Measurements from ENCODE around the gene ATG3. TPM values are rescaled to one million over a fixed set of nuclear protein-coding genes. Genes with fewer than 3 reads are reported as not detected.

Gene ATG3
- polyA plus RNA-seq, 6 donors from 2014 or later = 64.0 to 104 (median 93.6) TPM

GRCh38 chr3:112489674-112490479 is 71.9 kb downstream of the ATG3 start:
- H3K4me1 Mint-ChIP-seq = peaks cover 52 to 93% (median 74%) of the 10 kb centered on the region in 3 donors
- H3K27ac Mint-ChIP-seq = peak overlapping the region; percentile 91 to 98 (median 94)
- peak overlapping the region; percentile 84 to 99 (median 92) for H3K4me3 Mint-ChIP-seq
- ATAC-seq (ENCODE audit: low read depth in 2 of 2) = peak; percentile 43 to 59
- H3K36me3 Mint-ChIP-seq = peaks cover 49 to 52% of the 10 kb centered on the region in 2 donors
- DNase-seq = no peak
- H3K9me3 Mint-ChIP-seq = peaks cover 0 to 7% (median 0%) of the 10 kb centered on the region in 7 donors
- no peaks in the 10 kb centered on the region for H3K27me3 Mint-ChIP-seq

- Mint-ChIP-seq H3K4me1 (peaks cover 54 to 92% (median 73%) of the 10 kb centered on the region in 3 donors), H3K4me3 (peak overlapping the region in 3 of 8 donors; percentile 19 to 78 (median 20)), H3K27me3 (no peaks in the 10 kb centered on the region), H3K36me3 (peaks cover 42 to 43% of the 10 kb centered on the region in 2 donors), H3K27ac (peak overlapping the region; percentile 69 to 96 (median 88)), H3K9me3 (no peaks in the 10 kb centered on the region)
- ATAC-seq (ENCODE audit: low read depth in 2 of 2) (no peak), DNase-seq (no peak)
Measured at GRCh38 chr3:112486811-112487505, 74.8 kb downstream of the ATG3 start.

- H3K4me1 Mint-ChIP-seq = peaks cover 59 to 94% (median 73%) of the 10 kb centered on the region in 3 donors
- no peaks in the 10 kb centered on the region for H3K27me3 Mint-ChIP-seq
- peaks cover 39 to 58% of the 10 kb centered on the region in 2 donors for H3K36me3 Mint-ChIP-seq
Measured at GRCh38 chr3:112484352-112484751, 77.4 kb downstream of the ATG3 start.

GRCh38 chr3:112482675-112483074 is 79.1 kb downstream of the ATG3 start:
- DNase-seq = no peak
- no peak for ATAC-seq (ENCODE audit: low read depth in 2 of 2)
- H3K27me3 Mint-ChIP-seq = no peaks in the 10 kb centered on the region
- H3K9me3 Mint-ChIP-seq = no peaks in the 10 kb centered on the region
- peaks cover 60 to 97% (median 71%) of the 10 kb centered on the region in 3 donors for H3K4me1 Mint-ChIP-seq
- H3K27ac Mint-ChIP-seq = peak overlapping the region; percentile 77 to 94 (median 88)
- H3K4me3 Mint-ChIP-seq = peak overlapping the region; percentile 45 to 86 (median 73)
- peaks cover 45 to 54% of the 10 kb centered on the region in 2 donors for H3K36me3 Mint-ChIP-seq

More at GRCh38 chr3:112484352-112484751, 77.4 kb downstream of the ATG3 start:
- H3K4me3 Mint-ChIP-seq = peak overlapping the region in 3 of 8 donors; percentile 9 to 46 (median 13)
- ATAC-seq (ENCODE audit: low read depth in 2 of 2) = no peak
- no peak for DNase-seq
- peak overlapping the region; percentile 4 to 94 (median 82) for H3K27ac Mint-ChIP-seq
- no peaks in the 10 kb centered on the region for H3K9me3 Mint-ChIP-seq

Other genes with a start within 250 kb of the ATG3 start
- gene CD200, start 228.8 kb downstream of the ATG3 start, polyA plus RNA-seq (ENCODE audit: low read depth in 6 of 6) = 100 to 1,000 TPM; 102 to 329 (median 161) TPM
- gene BTLA, start 62.5 kb downstream of the ATG3 start, polyA plus RNA-seq (ENCODE audit: low read depth in 6 of 6) = 100 to 1,000 TPM; 109 to 194 (median 148) TPM
- gene SLC35A5, start 83 bp upstream of the ATG3 start, polyA plus RNA-seq (ENCODE audit: low read depth in 6 of 6) = 10 to 100 TPM; 21.2 to 32.2 (median 25.9) TPM
- under 1 TPM in 4 of 6 donors, not detected in 2; 0.05 to 0.29 (median 0.12) TPM for gene CCDC80, start 79.2 kb upstream of the ATG3 start, polyA plus RNA-seq (ENCODE audit: low read depth in 6 of 6)